IPS-20b (cell line): ENCODE measurements around the gene SOD3.

Source experiments
- H3K27ac ChIP-seq: one replicate; pipeline ENCODE4 v1.5.1; 2013; ENCODE audit warnings: low read length
- H3K27me3 ChIP-seq: 2 replicates; pipeline ENCODE4 v1.6.1; 2013; ENCODE audit warnings: mild to moderate bottlenecking, low read length, inconsistent platforms; ENCODE audit not compliant: insufficient read depth
- H3K36me3 ChIP-seq: 2 replicates; pipeline ENCODE4 v1.6.1; 2013; ENCODE audit warnings: low read depth, mild to moderate bottlenecking, inconsistent platforms, low read length, moderate library complexity; ENCODE audit not compliant: insufficient read depth
- H3K4me1 ChIP-seq: 2 replicates; pipeline ENCODE4 v1.6.1; 2013; ENCODE audit warnings: mild to moderate bottlenecking, control low read depth, inconsistent platforms, low read length, moderate library complexity; ENCODE audit not compliant: insufficient read depth
- H3K4me3 ChIP-seq: 2 replicates; pipeline ENCODE4 v1.5.1; 2013; ENCODE audit warnings: mild to moderate bottlenecking, low read length, inconsistent platforms
- H3K9ac ChIP-seq: 2 replicates; pipeline ENCODE4 v1.6.1; 2013; ENCODE audit warnings: low read depth, mild to moderate bottlenecking, inconsistent platforms, low read length, moderate library complexity
- H3K9me3 ChIP-seq: 2 replicates; pipeline ENCODE4 v1.6.1; 2013; ENCODE audit warnings: mild to moderate bottlenecking, low read depth, low read length, inconsistent platforms; ENCODE audit not compliant: insufficient read depth

SOD3 gene

GRCh38 chr4:24794916-24795665, at the start of gene SOD3:
SOD3 (plus strand) TSS chr4:24795573; CDS start chr4:24799522, 3,949 bp downstream.
- Histone ChIP-seq H3K9ac (peak within 1 kb of the TSS; percentile 46; the same call in 1 of the 2 replicates), H3K27ac (no peak within 1 kb of the TSS), H3K27me3 (peaks cover 58% of the 10 kb centered on the region), H3K9me3 (no peaks in the 10 kb centered on the region), H3K36me3 (no peaks in the 10 kb centered on the region), H3K4me1 (peaks cover 13% of the 10 kb centered on the region; the same call in 1 of the 2 replicates), H3K4me3 (peak within 1 kb of the TSS; percentile 69)

GRCh38 chr4:24747234-24747975, 48.0 kb upstream of the SOD3 start:
- Histone ChIP-seq H3K27ac (no peak overlapping the region), H3K4me3 (no peak overlapping the region), H3K36me3 (no peaks in the 10 kb centered on the region), H3K9ac (no peak overlapping the region), H3K9me3 (no peaks in the 10 kb centered on the region), H3K27me3 (no peaks in the 10 kb centered on the region), H3K4me1 (peaks cover 10% of the 10 kb centered on the region; the same call in 1 of the 2 replicates)

- H3K27ac ChIP-seq: no peak overlapping the region
- H3K36me3 ChIP-seq: no peaks in the 10 kb centered on the region
- no peaks in the 10 kb centered on the region for H3K9me3 ChIP-seq
- H3K27me3 ChIP-seq: no peaks in the 10 kb centered on the region
- no peak overlapping the region for H3K9ac ChIP-seq
- H3K4me1 ChIP-seq: peaks cover 10% of the 10 kb centered on the region; the same call in 1 of the 2 replicates
- no peak overlapping the region for H3K4me3 ChIP-seq
These were observed 47.4 kb upstream of the SOD3 start for GRCh38 chr4:24748023-24748422.

GRCh38 chr4:24748758-24749350, 46.5 kb upstream of the SOD3 start:
- H3K36me3 ChIP-seq: no peaks in the 10 kb centered on the region
- no peak overlapping the region for H3K9ac ChIP-seq
- no peak overlapping the region for H3K4me3 ChIP-seq
- no peak overlapping the region for H3K27ac ChIP-seq
- H3K4me1 ChIP-seq: peaks cover 9% of the 10 kb centered on the region; the same call in 1 of the 2 replicates
- no peaks in the 10 kb centered on the region for H3K27me3 ChIP-seq
- H3K9me3 ChIP-seq: no peaks in the 10 kb centered on the region

- H3K27ac ChIP-seq: no peak overlapping the region
These were observed 45.3 kb upstream of the SOD3 start for GRCh38 chr4:24750106-24750505.

GRCh38 chr4:24751926-24752539, 43.3 kb upstream of the SOD3 start:
- no peaks in the 10 kb centered on the region for H3K4me1 ChIP-seq
- H3K9me3 ChIP-seq: peaks cover 9% of the 10 kb centered on the region; the same call in 1 of the 2 replicates
- no peaks in the 10 kb centered on the region for H3K27me3 ChIP-seq
- H3K4me3 ChIP-seq: no peak overlapping the region
- no peak overlapping the region for H3K27ac ChIP-seq
- no peaks in the 10 kb centered on the region for H3K36me3 ChIP-seq
- no peak overlapping the region for H3K9ac ChIP-seq

More at GRCh38 chr4:24750106-24750505, 45.3 kb upstream of the SOD3 start:
- no peaks in the 10 kb centered on the region for H3K36me3 ChIP-seq
- no peak overlapping the region for H3K4me3 ChIP-seq
- H3K9me3 ChIP-seq: no peaks in the 10 kb centered on the region
- no peaks in the 10 kb centered on the region for H3K4me1 ChIP-seq
- no peak overlapping the region for H3K9ac ChIP-seq
- no peaks in the 10 kb centered on the region for H3K27me3 ChIP-seq

- Histone ChIP-seq H3K9me3 (peaks cover 11% of the 10 kb centered on the region; the same call in 1 of the 2 replicates), H3K36me3 (no peaks in the 10 kb centered on the region), H3K4me1 (no peaks in the 10 kb centered on the region), H3K27ac (no peak overlapping the region), H3K4me3 (no peak overlapping the region), H3K9ac (no peak overlapping the region), H3K27me3 (no peaks in the 10 kb centered on the region)
These were observed 41.9 kb upstream of the SOD3 start for GRCh38 chr4:24753519-24753918.

- no peaks in the 10 kb centered on the region for H3K4me1 ChIP-seq
- H3K27ac ChIP-seq: no peak overlapping the region
- H3K9me3 ChIP-seq: peaks cover 11% of the 10 kb centered on the region; the same call in 1 of the 2 replicates
- no peaks in the 10 kb centered on the region for H3K36me3 ChIP-seq
- H3K9ac ChIP-seq: no peak overlapping the region
- H3K27me3 ChIP-seq: no peaks in the 10 kb centered on the region
- H3K4me3 ChIP-seq: no peak overlapping the region
These were observed 40.8 kb upstream of the SOD3 start for GRCh38 chr4:24754571-24754970.

- no peak overlapping the region for H3K9ac ChIP-seq
- no peaks in the 10 kb centered on the region for H3K4me1 ChIP-seq
- no peaks in the 10 kb centered on the region for H3K9me3 ChIP-seq
- no peak overlapping the region for H3K27ac ChIP-seq
- H3K4me3 ChIP-seq: no peak overlapping the region
- no peaks in the 10 kb centered on the region for H3K27me3 ChIP-seq
- no peaks in the 10 kb centered on the region for H3K36me3 ChIP-seq
These were observed 31.6 kb upstream of the SOD3 start for GRCh38 chr4:24763631-24764297.

GRCh38 chr4:24764345-24764744, 31.0 kb upstream of the SOD3 start:
- no peak overlapping the region for H3K9ac ChIP-seq
- H3K36me3 ChIP-seq: no peaks in the 10 kb centered on the region
- H3K9me3 ChIP-seq: no peaks in the 10 kb centered on the region
- no peak overlapping the region for H3K27ac ChIP-seq
- H3K27me3 ChIP-seq: no peaks in the 10 kb centered on the region
- no peak overlapping the region for H3K4me3 ChIP-seq
- H3K4me1 ChIP-seq: no peaks in the 10 kb centered on the region; the same call in 1 of the 2 replicates
